HG03571 (cell line): ENCODE data around the gene MMP24OS.

ENCODE experiments used
- ATAC-seq: cut with Tn5 transposase; IDR thresholded peaks from one replicate; pipeline ENCODE4 v1.9.1; 2021; ENCODE audit not compliant: unreplicated experiment

The MMP24OS gene

GRCh38 chr20:35306931-35307517 lies 29.1 kb upstream of the MMP24OS start:
- no peak for ATAC-seq

GRCh38 chr20:35305682-35306556 lies 28.0 kb upstream of the MMP24OS start:
- no peak for ATAC-seq

- no peak for ATAC-seq
Measured at GRCh38 chr20:35304956-35305355, 27.0 kb upstream of the MMP24OS start.

GRCh38 chr20:35303735-35304491 lies 26.0 kb upstream of the MMP24OS start:
- ATAC-seq, result no peak

- no peak for ATAC-seq
Measured at GRCh38 chr20:35303382-35303734, 25.4 kb upstream of the MMP24OS start.

GRCh38 chr20:35302421-35303335 lies 24.8 kb upstream of the MMP24OS start:
- no peak for ATAC-seq

GRCh38 chr20:35301426-35301825 lies 23.5 kb upstream of the MMP24OS start:
- ATAC-seq, result no peak

- no peak for ATAC-seq
Measured at GRCh38 chr20:35300469-35301262, 22.7 kb upstream of the MMP24OS start.

- no peak for ATAC-seq
Measured at GRCh38 chr20:35299780-35300179, 21.9 kb upstream of the MMP24OS start.

GRCh38 chr20:35298264-35298663 lies 20.3 kb upstream of the MMP24OS start:
- ATAC-seq, result no peak

GRCh38 chr20:35297740-35298139 lies 19.8 kb upstream of the MMP24OS start:
- no peak for ATAC-seq

- ATAC-seq, result no peak
Measured at GRCh38 chr20:35297155-35297554, 19.2 kb upstream of the MMP24OS start.

GRCh38 chr20:35296101-35296554 lies 18.2 kb upstream of the MMP24OS start:
- ATAC-seq, result no peak

GRCh38 chr20:35295674-35296073 lies 17.8 kb upstream of the MMP24OS start:
- no peak for ATAC-seq

- no peak for ATAC-seq
Measured at GRCh38 chr20:35295058-35295457, 17.1 kb upstream of the MMP24OS start.

- ATAC-seq, result no peak
Measured at GRCh38 chr20:35294293-35294685, 16.4 kb upstream of the MMP24OS start.

GRCh38 chr20:35293303-35294292 lies 15.7 kb upstream of the MMP24OS start:
- ATAC-seq, result no peak

- no peak for ATAC-seq
Measured at GRCh38 chr20:35292504-35293285, 14.8 kb upstream of the MMP24OS start.
